HEK293T (cell line): ENCODE measurements around the gene IGFBP6.

ENCODE experiments used
- ARNT ChIP-seq: fragments of 450-650 bp; IDR thresholded peaks from 2 replicates; pipeline ENCODE4 v1.6.1; 2017; ENCODE audit warnings: mild to moderate bottlenecking
- BHLHE40 ChIP-seq: fragments of 450-650 bp; IDR thresholded peaks from 2 replicates; pipeline ENCODE4 v1.6.1; 2016; ENCODE audit warnings: mild to moderate bottlenecking, moderate library complexity, borderline replicate concordance
- ELF4 ChIP-seq: fragments of 450-650 bp; IDR thresholded peaks from 2 replicates; pipeline ENCODE4 v1.6.1; 2017; ENCODE audit warnings: antibody characterized with exemption
- FOXA1 ChIP-seq: fragments of 450-650 bp; IDR thresholded peaks from 2 replicates; pipeline ENCODE4 v1.6.1; 2016; ENCODE audit warnings: mild to moderate bottlenecking
- FOXK2 ChIP-seq: fragments of 450-650 bp; IDR thresholded peaks from 2 replicates; pipeline ENCODE4 v1.6.1; 2016; ENCODE audit warnings: mild to moderate bottlenecking
- FOXM1 ChIP-seq: fragments of 450-650 bp; IDR thresholded peaks from 2 replicates; pipeline ENCODE4 v1.6.1; 2017; ENCODE audit warnings: mild to moderate bottlenecking, borderline replicate concordance
- HDGF ChIP-seq: fragments of 450-650 bp; IDR thresholded peaks from 2 replicates; pipeline ENCODE4 v1.6.1; 2017; ENCODE audit warnings: antibody characterized with exemption, borderline replicate concordance
- L3MBTL2 ChIP-seq: fragments of 450-650 bp; conservative IDR thresholded peaks from 2 replicates; pipeline ENCODE4 v1.6.1; 2016; ENCODE audit warnings: mild to moderate bottlenecking
- SP1 ChIP-seq: fragments of 450-650 bp; IDR thresholded peaks from 2 replicates; pipeline ENCODE4 v1.6.1; 2017
- SUZ12 ChIP-seq: fragments of 450-650 bp; IDR thresholded peaks from 2 replicates; pipeline ENCODE4 v1.6.1; 2016; ENCODE audit warnings: mild to moderate bottlenecking
- TARDBP ChIP-seq: fragments of 450-650 bp; IDR thresholded peaks from 2 replicates; pipeline ENCODE4 v1.6.1; 2016
- ZNF384 ChIP-seq: fragments of 450-650 bp; IDR thresholded peaks from 2 replicates; pipeline ENCODE4 v1.6.1; 2016

GRCh38 chr12:53054112-53054878 is 43.2 kb upstream of the IGFBP6 start:
- TF ChIP-seq FOXK2 (no peak), ARNT (no peak), SUZ12 (no peak), BHLHE40 (no peak), SP1 (no peak), ELF4 (no peak), TARDBP (no peak), L3MBTL2 (no peak; the same call in 1 of the 2 replicates), HDGF (no peak), ZNF384 (no peak; the same call in 1 of the 2 replicates), FOXM1 (no peak), FOXA1 (no peak)
